Head of caudate nucleus (tissue), 42 donors: Measurements from ENCODE around the gene MID2.
"Not testable (repeated sequence)": the region's sequence is repeated elsewhere in the genome, so short reads cannot be mapped to it uniquely, and the experiment has no call there.

Experiments used
- DNase-seq, 42 donors: peaks; one replicate each; pipeline versions ENCODE4 v3.0.0 to v3.0.0-alpha.2; 2020 to 2021; ENCODE audit warnings: mixed read lengths in 7 of 42
- intact Hi-C: fragments of 100-400 bp; cut with DNase I; formaldehyde crosslinking; loops from one replicate; pipeline ENCODE4 v1.15.0; 2022

Gene MID2

GRCh38 chrX:107924136-107924746 is 98.6 kb downstream of the MID2 start:
- intact Hi-C loops = no loop called here
- no peak for DNase-seq

- intact Hi-C loops = no loop called here
- no peak for DNase-seq
Measured at GRCh38 chrX:107934262-107934661, 108.6 kb downstream of the MID2 start.

GRCh38 chrX:107935200-107935599 is 109.5 kb downstream of the MID2 start:
- intact Hi-C loops = no loop called here
- peak in 27 of 42 donors; percentile 4 to 57 (median 31) for DNase-seq

- intact Hi-C loops = no loop called here
- DNase-seq = peak in 35 of 42 donors; percentile 1 to 45 (median 16)
Measured at GRCh38 chrX:107935664-107936433, 110.2 kb downstream of the MID2 start.

GRCh38 chrX:107936434-107936730 is 110.7 kb downstream of the MID2 start:
- intact Hi-C loops = no loop called here
- DNase-seq = peak in 33 of 42 donors; percentile 8 to 67 (median 42)

- no peak for DNase-seq
- intact Hi-C loops = no loop called here
Measured at GRCh38 chrX:107940095-107940494, 114.4 kb downstream of the MID2 start.

GRCh38 chrX:107955337-107955736 is 129.7 kb downstream of the MID2 start:
- intact Hi-C loops, DNase-seq: not testable (repeated sequence)

GRCh38 chrX:107968623-107969022 is 143.0 kb downstream of the MID2 start:
- no peak for DNase-seq
- intact Hi-C loops = no loop called here

GRCh38 chrX:107970073-107970472 is 144.4 kb downstream of the MID2 start:
- no peak for DNase-seq
- intact Hi-C loops = no loop called here

- no peak for DNase-seq
- intact Hi-C loops = no loop called here
Measured at GRCh38 chrX:107971636-107972035, 146.0 kb downstream of the MID2 start.
